Mesenchymal stem cell (in vitro differentiated cells and primary cell): ENCODE data around the gene P2RX2.

Source experiments
- DNase-seq: peaks from one replicate; pipeline ENCODE4 v3.0.0-alpha.2; 2013
- H2AFZ ChIP-seq: one replicate; pipeline ENCODE4 v1.6.1; 2013; ENCODE audit warnings: low read depth, mild to moderate bottlenecking, control low read depth, inconsistent platforms, low read length, moderate library complexity
- H2AK5ac ChIP-seq: 2 replicates; pipeline ENCODE4 v1.6.1; 2013; ENCODE audit warnings: low read length, moderate library complexity, mild to moderate bottlenecking, inconsistent platforms; ENCODE audit not compliant: severe bottlenecking
- H2BK120ac ChIP-seq: one replicate; pipeline ENCODE4 v1.6.1; 2013; ENCODE audit warnings: low read depth, mild to moderate bottlenecking, inconsistent platforms, low read length, moderate library complexity
- H2BK12ac ChIP-seq, 2 experiments: one replicate each; pipeline ENCODE4 v1.6.1; 2013; ENCODE audit warnings: inconsistent platforms in 2 of 2, low read length in 2 of 2, mild to moderate bottlenecking in 2 of 2, moderate library complexity in 2 of 2, control low read depth in 1 of 2
- H2BK15ac ChIP-seq: one replicate; pipeline ENCODE4 v1.6.1; 2013; ENCODE audit warnings: mild to moderate bottlenecking, low read depth, inconsistent platforms; ENCODE audit not compliant: poor library complexity, severe bottlenecking
- H2BK5ac ChIP-seq: 2 replicates; pipeline ENCODE4 v1.6.1; 2013; ENCODE audit warnings: low read depth, mild to moderate bottlenecking, low read length, control low read depth, inconsistent platforms; ENCODE audit not compliant: poor library complexity, severe bottlenecking
- H3K14ac ChIP-seq, 2 experiments: one replicate each; pipeline ENCODE4 v1.6.1; 2013; ENCODE audit warnings: inconsistent platforms in 2 of 2, low read length in 2 of 2, control low read depth in 1 of 2, mild to moderate bottlenecking in 1 of 2, moderate library complexity in 1 of 2
- H3K18ac ChIP-seq, 2 experiments: one replicate each; pipeline ENCODE4 v1.6.1; 2013; ENCODE audit warnings: inconsistent platforms in 2 of 2, low read length in 2 of 2, control low read depth in 1 of 2, low read depth in 1 of 2, mild to moderate bottlenecking in 1 of 2
- H3K23ac ChIP-seq, 2 experiments: one replicate each; pipeline ENCODE4 v1.6.1; 2013; ENCODE audit warnings: inconsistent platforms in 2 of 2, low read length in 2 of 2, mild to moderate bottlenecking in 2 of 2, moderate library complexity in 2 of 2, control low read depth in 1 of 2
- H3K27ac ChIP-seq: 2 replicates; pipeline ENCODE4 v1.5.1; 2013; ENCODE audit warnings: mild to moderate bottlenecking, moderate library complexity, low read length, control low read depth, inconsistent platforms; ENCODE audit not compliant: poor library complexity, severe bottlenecking
- H3K27me3 ChIP-seq, 2 experiments: 2 replicates each; pipeline versions ENCODE4 v1.6.1 to v1.7.0; 2013; ENCODE audit warnings: low read length in 2 of 2, mild to moderate bottlenecking in 2 of 2, moderate library complexity in 2 of 2, control low read depth in 1 of 2, inconsistent platforms in 1 of 2; ENCODE audit not compliant: control insufficient read depth in 1 of 2, insufficient read depth in 1 of 2
- H3K36me3 ChIP-seq, 2 experiments: 2 replicates each; pipeline versions ENCODE4 v1.6.1 to v1.7.0; 2013; ENCODE audit warnings: low read length in 2 of 2, control low read depth in 1 of 2, inconsistent platforms in 1 of 2, low read depth in 1 of 2, mild to moderate bottlenecking in 1 of 2; ENCODE audit not compliant: insufficient read depth in 2 of 2, control insufficient read depth in 1 of 2
- H3K4ac ChIP-seq, 2 experiments: one replicate each; pipeline ENCODE4 v1.6.1; 2013; ENCODE audit warnings: inconsistent platforms in 2 of 2, low read length in 2 of 2, mild to moderate bottlenecking in 2 of 2, moderate library complexity in 2 of 2, control low read depth in 1 of 2, low read depth in 1 of 2
- H3K4me1 ChIP-seq: 2 replicates; pipeline ENCODE4 v1.6.1; 2013; ENCODE audit warnings: low read depth, low read length, control low read depth; ENCODE audit not compliant: control insufficient read depth, insufficient read depth
- H3K4me2 ChIP-seq: 2 replicates; pipeline ENCODE4 v1.6.1; 2013; ENCODE audit warnings: low read length, mild to moderate bottlenecking, inconsistent platforms; ENCODE audit not compliant: poor library complexity, severe bottlenecking
- H3K4me3 ChIP-seq, 2 experiments: 2 replicates each; pipeline versions ENCODE4 v1.5.1 to v1.7.0; 2013; ENCODE audit warnings: low read length in 2 of 2, mild to moderate bottlenecking in 2 of 2, control low read depth in 1 of 2, low read depth in 1 of 2; ENCODE audit not compliant: insufficient read depth in 1 of 2
- H3K79me1 ChIP-seq: replicated peaks from 2 replicates; pipeline ENCODE4 v1.6.1; 2013; ENCODE audit warnings: mild to moderate bottlenecking, control low read depth, low read length, inconsistent platforms; ENCODE audit not compliant: poor library complexity, severe bottlenecking
- H3K9ac ChIP-seq: 2 replicates; pipeline ENCODE4 v1.7.0; 2013; ENCODE audit warnings: mild to moderate bottlenecking, low read length, moderate library complexity
- H3K9me3 ChIP-seq: 2 replicates; pipeline ENCODE4 v1.7.0; 2013; ENCODE audit warnings: mild to moderate bottlenecking, low read length; ENCODE audit not compliant: control insufficient read depth
- H4K8ac ChIP-seq: one replicate; pipeline ENCODE4 v1.6.1; 2013; ENCODE audit warnings: inconsistent platforms, mild to moderate bottlenecking, low read length, moderate library complexity
- H4K91ac ChIP-seq: one replicate; pipeline ENCODE4 v1.6.1; 2013; ENCODE audit warnings: mild to moderate bottlenecking, low read length, inconsistent platforms
- WGBS: methylation state at CpG from one replicate; pipeline ENCODE4 v1.1.7; 2013; ENCODE audit warnings: mixed read lengths; 5-methylcytosine and 5-hydroxymethylcytosine counted together

P2RX2 gene

DNA sequence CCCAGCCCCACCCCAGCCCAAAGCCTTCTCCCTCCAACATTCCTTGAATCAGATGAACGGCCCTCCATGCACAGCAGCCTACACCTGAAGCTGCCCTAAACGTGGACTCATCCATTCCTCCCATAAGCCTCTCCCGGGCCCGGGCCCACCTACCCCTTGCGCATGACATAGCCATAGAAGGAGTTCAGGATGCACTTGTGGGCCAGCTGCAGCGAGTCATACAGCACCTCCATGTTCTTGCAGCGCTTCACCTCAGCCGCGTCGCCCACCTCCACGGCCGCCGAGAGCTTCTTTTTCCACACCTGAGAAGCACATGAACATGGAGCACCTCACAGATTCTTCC is 46.5 kb downstream of the P2RX2 start:
- DNase-seq, result no peak
- Histone ChIP-seq H3K4me1 (peaks cover 3% of the 10 kb centered on the region), H3K9me3 (no peaks in the 10 kb centered on the region), H3K14ac (no peak overlapping the region), H2AFZ (no peak overlapping the region), H3K4ac (no peak overlapping the region), H2BK12ac (no peak overlapping the region), H3K79me1 (no peaks in the 10 kb centered on the region), H2BK5ac (no peak overlapping the region), H3K27me3 (no peaks in the 10 kb centered on the region), H3K23ac (no peak overlapping the region), H4K91ac (no peak overlapping the region), H3K36me3 (peaks cover 78 to 88% of the 10 kb centered on the region in 2 experiments), H2BK15ac (no peak overlapping the region), H3K4me2 (no peak overlapping the region), H3K4me3 (no peak overlapping the region), H3K18ac (no peak overlapping the region), H3K9ac (no peak overlapping the region), H2BK120ac (no peak overlapping the region), H3K27ac (no peak overlapping the region), H2AK5ac (no peak overlapping the region), H4K8ac (no peak overlapping the region)
- WGBS, result 94% methylated on average over 12 of the region's 13 CpGs

DNA sequence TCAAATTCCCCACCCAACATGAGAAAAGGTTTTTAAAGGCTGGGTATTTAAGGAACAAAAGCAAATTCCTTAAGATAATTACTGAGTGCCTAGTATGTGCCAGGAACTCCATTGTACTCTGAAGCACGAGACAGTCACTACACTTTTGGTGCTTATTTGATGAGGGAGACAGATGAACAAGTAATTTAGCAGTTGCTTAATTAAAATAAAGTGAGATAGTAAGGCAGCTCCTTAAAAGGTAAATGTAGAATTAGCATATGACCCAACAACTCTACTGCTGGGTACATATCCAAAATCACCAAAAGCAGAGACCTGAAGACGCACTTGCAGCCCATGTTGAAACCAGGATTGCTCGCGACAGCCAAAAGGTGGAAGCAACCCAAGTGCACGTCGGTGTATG is 47.2 kb downstream of the P2RX2 start:
- no peaks in the 10 kb centered on the region for H3K9me3 ChIP-seq
- no peak overlapping the region for H3K9ac ChIP-seq
- H4K8ac ChIP-seq, result no peak overlapping the region
- H3K18ac ChIP-seq, result no peak overlapping the region
- H2BK120ac ChIP-seq, result no peak overlapping the region
- no peak overlapping the region for H3K4ac ChIP-seq
- H3K36me3 ChIP-seq, result peaks cover 73 to 83% of the 10 kb centered on the region in 2 experiments
- H3K4me2 ChIP-seq, result no peak overlapping the region
- H2AFZ ChIP-seq, result no peak overlapping the region
- no peak overlapping the region for H3K14ac ChIP-seq
- no peak for DNase-seq
- H2BK5ac ChIP-seq, result no peak overlapping the region
- H3K27ac ChIP-seq, result no peak overlapping the region
- H2AK5ac ChIP-seq, result no peak overlapping the region
- H2BK12ac ChIP-seq, result no peak overlapping the region
- no peak overlapping the region for H3K23ac ChIP-seq
- H4K91ac ChIP-seq, result no peak overlapping the region
- no peak overlapping the region for H2BK15ac ChIP-seq
- H3K27me3 ChIP-seq, result no peaks in the 10 kb centered on the region
- 97% methylated on average over 6 of the region's 6 CpGs for WGBS
- peaks cover 3% of the 10 kb centered on the region for H3K4me1 ChIP-seq
- no peak overlapping the region for H3K4me3 ChIP-seq
- no peaks in the 10 kb centered on the region for H3K79me1 ChIP-seq

- H2BK5ac ChIP-seq, result no peak overlapping the region
- no peak overlapping the region for H4K8ac ChIP-seq
Measured at GRCh38 chr12:132668191-132669088, 49.9 kb downstream of the P2RX2 start.

DNA sequence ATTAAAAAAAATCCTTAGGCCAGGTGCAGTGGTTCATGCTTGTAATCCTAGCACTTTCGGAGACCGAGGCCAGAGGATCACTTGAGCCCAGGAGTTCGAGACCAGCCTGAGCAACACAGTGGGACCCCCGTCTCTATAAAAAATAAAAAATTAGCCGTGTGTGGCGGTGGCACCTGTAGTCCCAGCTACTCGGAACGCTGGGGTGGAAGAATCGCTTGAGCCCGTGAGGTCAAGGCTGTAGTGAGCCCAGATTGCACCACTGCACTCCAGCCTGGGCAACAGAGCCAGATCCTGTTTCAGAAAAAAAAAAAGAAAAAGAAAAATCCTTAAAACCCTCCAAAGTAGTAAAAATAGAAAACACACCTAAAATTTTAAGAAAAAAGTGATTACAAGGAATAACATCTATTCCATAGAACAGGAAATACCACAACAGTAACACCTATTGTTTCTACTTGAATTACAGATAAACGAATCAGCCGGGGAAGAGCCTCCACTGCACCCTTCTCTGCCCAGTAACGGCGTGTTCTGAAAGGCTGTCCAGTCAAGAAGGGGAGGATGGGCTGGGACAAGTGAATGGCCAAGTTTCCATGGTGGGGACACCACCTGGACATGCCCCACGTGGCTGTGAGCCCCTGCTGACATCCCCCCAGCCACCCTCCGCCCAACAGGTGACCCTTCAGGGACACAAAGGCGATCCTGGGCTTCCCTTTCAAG is 50.7 kb downstream of the P2RX2 start:
- H3K27ac ChIP-seq, result no peak overlapping the region
- H3K4me1 ChIP-seq, result peaks cover 4% of the 10 kb centered on the region
- no peak overlapping the region for H2BK5ac ChIP-seq
- no peak overlapping the region for H4K91ac ChIP-seq
- 93% methylated on average over 17 of the region's 17 CpGs for WGBS
- no peak overlapping the region for H3K23ac ChIP-seq
- H2AFZ ChIP-seq, result no peak overlapping the region
- no peak overlapping the region for H3K4ac ChIP-seq
- H3K9me3 ChIP-seq, result no peaks in the 10 kb centered on the region
- H3K18ac ChIP-seq, result no peak overlapping the region
- H4K8ac ChIP-seq, result no peak overlapping the region
- DNase-seq, result no peak
- H3K14ac ChIP-seq, result no peak overlapping the region
- H3K36me3 ChIP-seq, result peaks cover 63 to 70% of the 10 kb centered on the region in 2 experiments
- H3K4me3 ChIP-seq, result no peak overlapping the region
- H3K9ac ChIP-seq, result no peak overlapping the region
- no peak overlapping the region for H2BK15ac ChIP-seq
- no peak overlapping the region for H3K4me2 ChIP-seq
- no peak overlapping the region for H2AK5ac ChIP-seq
- no peak overlapping the region for H2BK120ac ChIP-seq
- H3K27me3 ChIP-seq, result no peaks in the 10 kb centered on the region
- H2BK12ac ChIP-seq, result no peak overlapping the region
- H3K79me1 ChIP-seq, result peaks cover 2% of the 10 kb centered on the region

More at GRCh38 chr12:132668191-132669088, 49.9 kb downstream of the P2RX2 start:
- Histone ChIP-seq H3K4me2 (no peak overlapping the region), H3K27me3 (no peaks in the 10 kb centered on the region), H3K4ac (no peak overlapping the region), H2AFZ (no peak overlapping the region), H2BK12ac (no peak overlapping the region), H3K9ac (no peak overlapping the region), H3K79me1 (peaks cover 2% of the 10 kb centered on the region), H3K9me3 (no peaks in the 10 kb centered on the region), H4K91ac (no peak overlapping the region), H3K4me1 (peaks cover 4% of the 10 kb centered on the region), H3K4me3 (no peak overlapping the region), H2BK120ac (no peak overlapping the region), H2BK15ac (no peak overlapping the region), H3K18ac (no peak overlapping the region), H2AK5ac (no peak overlapping the region), H3K14ac (no peak overlapping the region), H3K23ac (no peak overlapping the region), H3K27ac (no peak overlapping the region), H3K36me3 (peaks cover 67 to 77% of the 10 kb centered on the region in 2 experiments)
- no peak for DNase-seq
- 97% methylated on average over 25 of the region's 30 CpGs for WGBS
